H4 (cell line): ENCODE measurements around the gene PBRM1. TPM values are rescaled to one million over a fixed set of nuclear protein-coding genes. Genes with fewer than 3 reads are reported as not detected.
"Not testable (repeated sequence)": the region's sequence is repeated elsewhere in the genome, so short reads cannot be mapped to it uniquely, and the experiment has no call there.

Experiments
- DNase-seq: peaks from one replicate; pipeline ENCODE4 v3.0.0-alpha.2; 2015; ENCODE audit warnings: low spot score
- total RNA-seq: library from RNA; depleted of rRNA; stranded (reverse); fragments of >200 nt; shearing (Covaris generic); gene quantifications from 2 replicates; pipeline ENCODE4 v1.2.3, GENCODE V29; 2014

Gene PBRM1
- total RNA-seq, 1 experiment from 2014 or later, result 17.4 TPM

- DNase-seq, result peak; percentile 94
These were observed 149.1 kb downstream of the PBRM1 start, which contains the start of gene UQCC5 for GRCh38 chr3:52536369-52537164. UQCC5 (plus strand) TSS chr3:52536605; CDS start chr3:52536756, 151 bp downstream.

GRCh38 chr3:52536112-52536368 is 149.7 kb downstream of the PBRM1 start:
- no peak for DNase-seq

DNA sequence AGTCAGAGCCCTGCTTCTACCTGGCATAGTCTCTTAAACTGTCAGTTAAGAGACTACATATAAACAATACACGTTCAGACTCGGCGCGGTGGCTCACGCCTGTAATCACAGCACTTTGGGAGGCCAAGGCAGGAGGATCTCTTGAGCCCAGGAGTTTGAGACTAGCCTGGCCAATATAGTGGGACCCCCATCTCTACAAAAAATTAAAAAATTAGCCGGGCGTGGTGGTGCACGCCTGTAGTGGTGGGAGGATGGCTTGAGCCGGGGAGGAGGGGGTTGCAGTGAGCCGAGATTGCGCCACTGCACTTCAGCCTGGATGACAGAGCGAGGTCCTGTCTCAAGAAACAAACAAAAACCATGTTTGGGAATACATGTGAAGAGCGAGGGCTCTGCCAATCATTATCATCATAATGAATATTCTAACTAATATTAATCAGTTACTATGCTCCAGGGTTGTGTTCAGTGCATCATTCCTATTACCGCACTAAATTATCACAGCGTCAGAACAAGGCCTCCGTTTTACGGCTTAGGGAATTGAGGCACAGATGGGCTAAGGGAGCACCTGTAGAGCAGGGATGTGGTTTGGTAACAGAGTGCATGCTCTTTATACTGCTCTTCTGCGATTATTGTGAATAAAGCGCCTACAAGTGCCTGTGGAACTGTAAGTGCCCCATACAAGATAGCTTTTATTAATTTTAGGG is 150.2 kb downstream of the PBRM1 start:
- no peak for DNase-seq

- no peak for DNase-seq
These were observed 151.2 kb downstream of the PBRM1 start for GRCh38 chr3:52534281-52535183.

GRCh38 chr3:52533623-52534280 is 152.0 kb downstream of the PBRM1 start, which contains the start of gene NT5DC2:
NT5DC2 (minus strand) TSS chr3:52533857; CDS start chr3:52533737, 120 bp downstream.
- DNase-seq, result peak; percentile 22

DNA sequence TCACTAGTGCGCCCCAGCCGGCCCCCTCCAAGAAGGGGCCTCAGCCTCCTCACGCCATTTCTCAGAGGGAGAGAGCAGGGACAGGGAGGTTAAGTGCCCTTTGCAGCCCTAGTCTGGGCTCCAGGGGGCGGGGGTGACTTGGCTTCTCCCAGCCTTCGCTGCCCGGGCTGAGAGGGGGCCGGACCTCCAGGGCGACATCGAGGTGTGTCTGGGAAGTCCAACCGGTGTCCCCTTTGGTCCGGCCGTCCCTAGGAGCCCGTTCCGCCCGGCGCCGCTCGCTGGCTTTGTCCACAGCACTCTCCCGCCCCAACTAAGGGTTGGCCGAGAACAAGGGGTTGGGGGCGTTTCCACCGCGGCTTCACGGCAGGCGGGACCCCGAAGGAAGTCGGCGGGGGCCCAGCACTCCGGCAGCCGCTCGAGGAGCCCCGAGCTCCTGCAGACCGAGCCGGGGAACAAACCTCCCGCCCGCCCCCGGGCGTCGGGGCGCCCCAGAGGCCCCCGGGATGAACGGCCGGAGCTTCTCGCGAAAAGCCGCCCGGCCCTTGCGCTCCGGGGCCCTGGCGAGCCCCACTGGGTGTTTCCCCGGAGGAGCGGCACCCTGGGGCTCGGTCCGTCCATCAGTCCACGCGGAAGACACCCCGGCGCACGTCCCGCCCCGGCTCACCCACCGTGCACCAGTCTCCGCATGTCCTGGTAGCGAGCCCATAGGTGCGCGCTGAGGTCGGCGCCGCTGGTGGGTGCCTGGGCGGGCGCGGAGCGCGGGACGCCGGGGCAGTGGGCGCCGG is 152.7 kb downstream of the PBRM1 start:
- DNase-seq, result no peak

DNA sequence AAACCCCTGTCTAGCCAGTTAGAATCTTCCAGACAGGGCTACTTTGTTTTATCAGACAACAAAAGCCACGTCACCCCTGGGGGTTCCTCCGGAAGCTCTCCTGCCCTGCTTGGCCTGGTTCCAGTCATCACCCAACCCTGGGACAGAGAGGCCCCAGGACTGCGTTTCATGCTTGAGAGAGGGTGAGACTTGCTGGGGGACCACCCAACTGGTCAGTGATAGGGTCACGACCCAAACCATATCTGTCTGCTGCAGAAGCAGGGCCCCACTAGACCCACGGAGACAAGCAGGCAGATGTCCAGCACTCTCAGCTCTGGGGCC is 153.2 kb downstream of the PBRM1 start:
- DNase-seq, result no peak

DNA sequence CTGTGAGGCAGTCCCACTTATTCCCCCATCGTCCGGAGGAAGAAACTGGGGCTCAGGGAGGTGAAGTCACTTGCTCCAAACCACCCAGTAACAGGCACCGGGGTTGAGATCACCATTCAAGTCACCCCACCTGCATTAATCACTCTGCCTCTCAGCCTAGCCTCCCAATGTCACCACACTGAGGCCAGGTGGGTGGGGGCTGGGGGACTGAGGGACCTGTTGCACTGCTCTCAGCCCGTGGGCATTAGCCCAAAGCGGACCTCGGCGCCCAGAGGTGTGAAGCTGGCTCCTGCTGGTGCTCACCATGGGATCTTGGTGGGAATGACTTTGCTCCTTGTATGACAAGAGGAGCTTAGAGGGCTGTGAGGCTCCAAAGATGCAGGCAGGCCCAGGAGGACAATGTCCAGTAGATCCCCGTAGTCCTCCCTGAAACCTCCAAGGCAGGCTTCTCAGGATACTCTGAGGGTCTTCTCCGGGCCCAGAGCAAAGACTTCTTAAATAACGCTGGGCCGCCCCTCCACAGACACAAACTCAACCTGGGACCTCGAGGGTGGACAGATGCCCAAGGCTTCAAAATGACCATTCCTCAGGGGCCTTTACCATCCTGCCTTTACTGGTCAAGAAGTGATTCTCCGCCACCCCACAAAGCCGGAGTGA is 153.7 kb downstream of the PBRM1 start:
- no peak for DNase-seq

- no peak for DNase-seq
These were observed 154.5 kb downstream of the PBRM1 start for GRCh38 chr3:52530918-52531826.

DNA sequence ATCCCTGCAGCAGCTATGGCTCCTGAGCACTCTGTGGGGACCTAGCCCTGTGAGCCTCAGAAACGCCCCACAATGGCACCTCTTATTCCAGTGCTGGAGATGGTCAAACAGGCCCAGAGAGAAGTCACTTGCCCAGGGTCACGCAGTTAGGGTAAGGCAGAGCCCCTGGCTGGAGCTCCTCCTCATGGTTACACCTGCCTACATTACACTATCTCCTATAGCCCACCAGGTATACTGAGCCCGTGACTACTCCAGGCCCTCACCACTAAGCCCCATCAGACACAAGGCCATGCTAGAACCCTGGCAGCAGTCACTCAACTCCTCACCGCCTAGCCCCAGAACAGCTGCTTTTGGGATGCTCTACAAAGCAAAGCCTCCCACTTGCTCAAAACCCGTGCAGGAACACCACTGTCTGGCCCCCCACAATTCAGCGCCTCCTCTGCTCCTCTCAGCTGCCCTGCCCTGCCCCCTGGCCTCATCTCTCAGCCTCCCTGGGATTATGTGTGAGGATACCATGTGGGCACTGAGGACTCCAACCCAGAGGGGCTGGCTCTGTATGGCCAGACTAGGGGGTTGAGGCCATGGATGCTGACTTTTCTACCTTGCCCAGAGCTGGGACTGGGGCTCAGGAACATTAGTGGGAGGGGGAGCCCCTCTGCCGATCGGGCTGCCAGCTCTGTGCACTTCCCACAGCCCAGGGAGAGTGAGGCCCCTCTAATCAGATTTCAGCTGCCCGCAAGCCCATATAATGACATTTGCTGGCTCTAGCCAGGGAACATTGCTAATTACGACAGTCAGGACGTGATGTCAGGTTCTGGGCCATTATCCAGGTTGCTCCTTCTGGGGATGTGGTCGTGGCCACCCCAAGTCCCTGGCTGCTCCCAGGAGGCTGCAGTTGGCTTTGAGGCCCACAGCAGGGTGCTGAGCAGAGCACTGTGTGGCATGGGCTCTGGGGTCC is 156.1 kb downstream of the PBRM1 start:
- no peak for DNase-seq

- no peak for DNase-seq
These were observed 156.9 kb downstream of the PBRM1 start for GRCh38 chr3:52528586-52529375.

DNA sequence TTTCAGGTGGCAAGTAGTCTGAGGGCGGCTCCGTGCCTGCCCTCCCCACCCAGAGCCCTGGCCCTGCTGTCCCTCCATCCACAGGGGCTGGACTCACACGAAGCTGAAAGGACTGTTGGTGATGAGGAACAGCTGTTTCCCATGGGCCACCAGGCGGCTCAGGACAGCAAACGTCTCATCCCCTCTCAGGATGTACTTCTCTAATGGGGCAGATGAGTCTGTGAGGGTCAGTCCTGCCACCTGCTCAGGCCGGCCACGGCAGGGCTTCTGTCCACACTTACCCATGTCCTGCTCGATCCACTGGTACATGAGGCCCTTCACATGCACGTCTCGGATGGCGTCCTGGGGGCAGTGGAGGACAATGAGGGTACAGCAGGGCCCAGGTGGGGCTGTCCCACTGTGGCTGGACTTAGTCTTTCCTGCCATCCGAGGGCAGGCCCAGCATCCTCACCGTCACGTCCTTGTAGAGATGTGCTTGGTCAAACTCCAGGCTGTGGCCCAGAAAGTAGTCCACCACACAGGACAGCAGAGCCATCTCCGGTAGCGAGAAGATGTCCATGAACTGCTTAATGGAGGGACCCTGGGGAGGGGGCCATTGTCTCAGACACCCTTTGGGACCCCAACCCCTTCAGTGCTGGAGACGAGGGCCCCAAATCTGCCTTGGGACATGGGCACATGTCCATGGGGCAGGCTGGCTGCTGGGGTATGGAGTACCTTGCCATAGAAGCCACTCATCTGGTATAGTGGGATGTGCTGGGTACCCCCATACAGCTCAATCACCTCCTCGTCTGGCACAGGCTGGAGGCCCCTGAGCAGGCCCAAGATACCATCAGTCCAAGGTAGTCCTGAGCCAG is 157.8 kb downstream of the PBRM1 start:
- DNase-seq, result no peak

DNA sequence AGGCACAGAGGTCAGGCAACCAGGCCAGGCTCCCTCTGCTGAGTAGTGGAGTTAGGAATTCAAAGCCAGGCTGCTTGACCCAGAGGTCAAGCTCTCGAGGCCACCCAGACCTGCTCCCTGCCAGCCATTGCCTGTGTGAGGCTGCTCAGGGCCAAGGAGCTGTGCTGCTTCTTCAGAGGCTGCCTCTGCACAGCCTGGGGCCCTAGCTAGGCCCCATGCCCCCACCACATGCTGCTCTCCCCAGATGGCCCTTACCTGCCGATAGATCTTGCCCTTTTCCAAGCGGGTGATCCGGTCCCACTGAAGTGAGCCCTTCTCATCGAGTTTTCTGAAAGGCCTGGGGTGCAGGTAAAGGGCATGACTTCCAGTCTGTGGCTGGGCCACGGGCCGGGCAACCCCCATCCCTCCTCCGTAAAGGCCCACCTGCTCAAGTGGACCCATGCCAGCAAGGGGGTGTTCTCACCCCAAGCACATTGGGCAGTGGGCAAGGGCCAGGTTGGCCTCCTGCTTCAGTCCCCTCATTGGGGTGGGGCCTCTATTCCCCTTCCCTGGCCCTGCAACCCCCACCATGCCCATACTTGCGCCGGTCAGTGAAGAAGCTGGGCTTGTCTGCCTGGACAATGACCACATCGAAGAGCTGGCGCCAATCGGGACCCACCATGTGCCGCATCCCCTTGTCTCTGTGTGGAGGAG is 158.5 kb downstream of the PBRM1 start:
- no peak for DNase-seq

- DNase-seq, result not testable (repeated sequence)
These were observed 159.1 kb downstream of the PBRM1 start for GRCh38 chr3:52526671-52527038.

DNA sequence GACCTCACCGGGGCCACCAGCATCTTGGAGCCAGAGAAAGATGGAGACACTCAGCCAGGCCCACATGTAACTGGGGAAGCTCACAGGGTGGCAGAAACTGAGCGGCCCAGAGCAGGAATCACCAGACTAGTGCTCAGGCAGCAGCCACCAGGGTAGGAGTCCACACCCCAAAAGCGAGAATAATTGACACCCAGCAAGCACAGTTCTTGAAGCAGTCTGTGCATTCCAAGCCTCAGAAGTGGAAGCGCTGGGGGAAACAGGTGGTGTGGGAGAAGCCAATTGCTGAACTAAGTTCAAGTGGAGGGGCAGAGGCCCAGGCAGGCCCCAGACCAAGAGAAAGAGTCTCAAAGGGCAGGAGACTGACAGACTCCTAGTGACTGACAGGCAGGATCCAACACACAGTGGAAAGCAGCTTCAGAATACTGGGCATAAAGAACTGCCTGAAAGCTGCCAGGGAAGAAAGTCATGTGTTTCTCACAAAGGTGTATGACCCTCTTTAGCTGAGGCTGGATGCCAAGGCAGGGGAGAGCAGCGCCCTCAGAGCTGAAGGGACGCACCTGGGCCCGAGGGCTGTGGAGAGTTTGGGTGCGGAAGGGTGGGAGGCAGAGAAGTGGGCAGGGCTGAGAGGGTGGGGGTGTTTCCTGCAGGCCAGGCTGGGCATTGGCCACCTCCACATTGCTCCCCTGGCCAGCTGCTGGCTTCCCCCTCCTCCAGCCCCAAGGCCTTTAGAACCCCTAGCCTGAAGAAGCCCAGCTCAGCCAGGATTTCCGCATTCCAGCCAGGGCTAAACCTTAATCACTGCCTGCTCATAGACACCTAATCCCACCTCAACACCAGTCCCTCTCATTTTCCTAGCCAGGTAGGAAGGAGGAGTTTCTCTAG is 159.8 kb downstream of the PBRM1 start:
- DNase-seq, result no peak
